MCF 10A (cell line): ENCODE data around the gene KY. TPM values are rescaled to one million over a fixed set of nuclear protein-coding genes. Genes with fewer than 3 reads are reported as not detected.
"Not testable (repeated sequence)": the region's sequence is repeated elsewhere in the genome, so short reads cannot be mapped to it uniquely, and the experiment has no call there.

ENCODE experiments used
- BruUV-seq: library from RNA; stranded (reverse); fragments of 400-500 nt; replicated peaks from 2 replicates; lab custom pipeline; 2021; lab: Mats Ljungman, UMichigan
- CTCF ChIA-PET: fragments of 300-600 bp; sonication (Branson Sonifier 250); formaldehyde crosslinking; extraction: SDS; loops from one replicate; lab custom pipeline; 2021; ENCODE audit warnings: antibody characterized with exemption, inconsistent platforms; lab: Yijun Ruan, JAX
- POLR2A ChIA-PET: fragments of 300-600, 350-650 bp; sonication (Branson Sonifier 250); formaldehyde crosslinking; extraction: SDS; loops from one replicate; lab custom pipeline; 2020; ENCODE audit warnings: antibody characterized with exemption, inconsistent platforms; lab: Yijun Ruan, JAX
- DNase-seq: peaks from one replicate; pipeline ENCODE4 v3.0.0-alpha.2; 2018; ENCODE audit not compliant: unreplicated experiment
- H3K27ac Mint-ChIP-seq: one replicate; pipeline ENCODE4 v1.8.0; 2022; ENCODE audit warnings: mild to moderate bottlenecking, low read depth, mixed read lengths; ENCODE audit not compliant: unreplicated experiment
- H3K27me3 Mint-ChIP-seq: one replicate; pipeline ENCODE4 v1.8.0; 2022; ENCODE audit warnings: mixed read lengths; ENCODE audit not compliant: insufficient read depth, unreplicated experiment
- H3K36me3 Mint-ChIP-seq: one replicate; pipeline ENCODE4 v1.8.0; 2022; ENCODE audit warnings: mild to moderate bottlenecking, moderate library complexity, mixed read lengths; ENCODE audit not compliant: insufficient read depth, unreplicated experiment
- H3K4me1 Mint-ChIP-seq: one replicate; pipeline ENCODE4 v1.8.0; 2022; ENCODE audit warnings: mixed read lengths; ENCODE audit not compliant: insufficient read depth, unreplicated experiment
- H3K4me3 Mint-ChIP-seq: one replicate; pipeline ENCODE4 v1.8.0; 2022; ENCODE audit warnings: mild to moderate bottlenecking, moderate library complexity, mixed read lengths; ENCODE audit not compliant: unreplicated experiment
- H3K9me3 Mint-ChIP-seq: one replicate; pipeline ENCODE4 v1.8.0; 2022; ENCODE audit warnings: mixed read lengths; ENCODE audit not compliant: unreplicated experiment
- CTCF ChIP-seq: fragments of 200-600 bp; IDR thresholded peaks from one replicate; pipeline ENCODE4 v1.8.0; 2022; ENCODE audit warnings: antibody characterized with exemption, mild to moderate bottlenecking; ENCODE audit not compliant: unreplicated experiment
- intact Hi-C: fragments of 100-400 bp; cut with micrococcal nuclease; formaldehyde crosslinking; loops from 2 replicates; pipeline ENCODE4 v1.14.1; 2022
- total RNA-seq: library from RNA; stranded (reverse); gene quantifications from 2 replicates; pipeline ENCODE4 v1.2.3, GENCODE V29; 2022

Gene KY
- total RNA-seq, 1 experiment from 2014 or later, result not detected

DNA sequence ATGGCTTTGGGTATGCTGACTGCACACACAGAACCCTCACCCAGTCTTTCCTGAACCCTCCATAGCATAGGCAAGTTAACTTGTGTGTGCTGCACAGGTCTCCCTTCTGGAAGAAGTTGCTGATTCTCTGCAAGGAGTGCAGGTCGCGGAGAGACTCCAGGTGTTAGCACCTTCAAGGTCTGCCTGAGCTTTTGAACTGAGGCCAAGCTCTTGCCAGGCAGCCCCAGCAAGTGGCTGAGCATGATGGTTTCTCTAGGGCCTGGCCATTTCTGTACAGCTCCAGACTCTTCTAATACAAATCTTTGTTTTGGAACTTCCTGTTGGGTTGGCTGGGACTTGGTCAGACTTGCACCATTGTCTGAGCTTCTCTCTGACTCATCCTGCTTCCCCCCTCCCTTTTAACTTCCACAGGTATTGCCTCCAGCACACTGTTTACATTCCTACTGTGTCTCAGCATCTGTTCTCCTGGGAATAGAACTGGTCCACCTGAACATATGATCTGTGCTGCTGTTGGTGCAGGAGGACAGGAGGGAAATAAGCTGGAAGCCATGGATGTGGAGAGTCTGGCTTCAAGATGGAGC lies 53.3 kb downstream of the KY start:
- Mint-ChIP-seq H3K27me3 (no peaks in the 10 kb centered on the region), H3K4me1 (peaks cover 10% of the 10 kb centered on the region), H3K36me3 (no peaks in the 10 kb centered on the region), H3K27ac (no peak overlapping the region), H3K9me3 (no peaks in the 10 kb centered on the region), H3K4me3 (no peak overlapping the region)
- peak; percentile 82 for DNase-seq
- no peak for TF ChIP-seq CTCF
- intact Hi-C loops, result loop anchor here (5.0 kb wide), 1 partner anchor 200 kb away; the partner anchor contains the start of gene EPHB1
- ChIA-PET CTCF (interaction anchor here (0.6 to 0.9 kb wide), 2 partner anchors 8 to 157 kb away, joined by 5 to 6 read pairs; no protein-coding TSS in a partner anchor), POLR2A (interaction anchor here (0.6 to 0.8 kb wide), 2 partner anchors 1294 to 1445 kb away, joined by 3 to 4 read pairs; no protein-coding TSS in a partner anchor)
- no TSS peak for BruUV-seq

GRCh38 chr3:134594986-134595385 lies 55.8 kb downstream of the KY start:
- H3K4me1 Mint-ChIP-seq, POLR2A ChIA-PET, H3K27me3 Mint-ChIP-seq, H3K9me3 Mint-ChIP-seq, H3K36me3 Mint-ChIP-seq, H3K27ac Mint-ChIP-seq, BruUV-seq, H3K4me3 Mint-ChIP-seq, DNase-seq: not testable (repeated sequence)
- intact Hi-C loops, result loop anchor here (5.0 kb wide), 1 partner anchor 202 kb away; the partner anchor contains the start of gene EPHB1
- CTCF ChIA-PET, result interaction anchor here (1.5 to 2.6 kb wide), 2 partner anchors 8 to 160 kb away, joined by 6 to 9 read pairs; no protein-coding TSS in a partner anchor

- no TSS peak for BruUV-seq
- POLR2A ChIA-PET, result no interaction called here
Measured at GRCh38 chr3:134594331-134594741, 56.5 kb downstream of the KY start.

GRCh38 chr3:134592806-134593205 lies 58.0 kb downstream of the KY start:
- CTCF ChIA-PET, result interaction anchor here (0.7 to 2.6 kb wide), 3 partner anchors 9 to 935 kb away, joined by 3 to 9 read pairs (median 5); no protein-coding TSS in a partner anchor
- intact Hi-C loops, result no loop called here
- TF ChIP-seq CTCF, result no peak
- DNase-seq, result no peak
- H3K36me3 Mint-ChIP-seq, result peaks cover 6% of the 10 kb centered on the region
- H3K9me3 Mint-ChIP-seq, result no peaks in the 10 kb centered on the region
- POLR2A ChIA-PET, result no interaction called here
- no peak overlapping the region for H3K27ac Mint-ChIP-seq
- no TSS peak for BruUV-seq
- H3K4me1 Mint-ChIP-seq, result peaks cover 10% of the 10 kb centered on the region
- no peak overlapping the region for H3K4me3 Mint-ChIP-seq
- H3K27me3 Mint-ChIP-seq, result no peaks in the 10 kb centered on the region

More at GRCh38 chr3:134594331-134594741, 56.5 kb downstream of the KY start:
- intact Hi-C loops, result no loop called here
- no peak for TF ChIP-seq CTCF
- Mint-ChIP-seq H3K4me1 (peaks cover 10% of the 10 kb centered on the region), H3K4me3 (no peak overlapping the region), H3K27ac (no peak overlapping the region), H3K36me3 (peaks cover 6% of the 10 kb centered on the region), H3K9me3 (no peaks in the 10 kb centered on the region), H3K27me3 (no peaks in the 10 kb centered on the region)
- CTCF ChIA-PET, result interaction anchor here (1.5 to 2.6 kb wide), 2 partner anchors 9 to 160 kb away, joined by 6 to 9 read pairs; no protein-coding TSS in a partner anchor
- DNase-seq, result no peak
